Tibial artery (tissue), 4 donors: ENCODE results near the gene MYO1G.

Source experiments
- DNase-seq, 2 donors: peaks; one replicate each; pipeline ENCODE4 v3.0.0-alpha.2; 2019
- H3K27ac ChIP-seq, 2 donors: fragments of 200-600 bp; sonication (generic) in 1 of 2; 1 replicate in 1 of 2; 2 replicates in 1 of 2; pipeline ENCODE4 v1.5.1; 2018 to 2019; ENCODE audit warnings: mild to moderate bottlenecking in 1 of 2
- H3K27me3 ChIP-seq, 2 donors: fragments of 200-600 bp; sonication (generic) in 1 of 2; one replicate each; pipeline versions ENCODE4 v1.5.1 to v1.6.0; 2016 to 2019
- H3K36me3 ChIP-seq, 3 donors: fragments of 200-600 bp; sonication (generic) in 2 of 3; one replicate each; pipeline ENCODE4 v1.5.1; 2016 to 2019; ENCODE audit warnings: mild to moderate bottlenecking in 2 of 3
- H3K4me1 ChIP-seq, 4 donors: fragments of 200-600 bp; sonication (generic) in 2 of 4; 1 replicate in 3 of 4; 2 replicates in 1 of 4; pipeline ENCODE4 v1.5.1; 2016 to 2019
- H3K4me3 ChIP-seq, 2 donors: fragments of 200-600 bp; sonication (generic) in 1 of 2; 1 replicate in 1 of 2; 2 replicates in 1 of 2; pipeline ENCODE4 v1.5.1; 2018 to 2019; ENCODE audit warnings: mild to moderate bottlenecking in 2 of 2
- H3K9me3 ChIP-seq, 3 donors: fragments of 200-600 bp; sonication (generic) in 1 of 3; one replicate each; pipeline ENCODE4 v1.5.1; 2016 to 2019
- intact Hi-C: fragments of 100-400 bp; cut with DNase I; formaldehyde crosslinking; loops from one replicate; pipeline ENCODE4 v1.15.0; 2023; ENCODE audit warnings: low total_unique reads
- TF ChIP-seq, protein P1 (sequence below), 2 experiments: fragments of 200-600 bp in 1 of 2; fragments of 450-650 bp in 1 of 2; IDR thresholded peaks; one replicate each; pipeline ENCODE4 v1.5.1; 2017 to 2019; ENCODE audit warnings: antibody characterized with exemption in 2 of 2, mild to moderate bottlenecking in 1 of 2, moderate library complexity in 1 of 2

The MYO1G gene

GRCh38 chr7:44965441-44965903 lies 13.3 kb downstream of the MYO1G start:
- TF ChIP-seq, protein P1, sequence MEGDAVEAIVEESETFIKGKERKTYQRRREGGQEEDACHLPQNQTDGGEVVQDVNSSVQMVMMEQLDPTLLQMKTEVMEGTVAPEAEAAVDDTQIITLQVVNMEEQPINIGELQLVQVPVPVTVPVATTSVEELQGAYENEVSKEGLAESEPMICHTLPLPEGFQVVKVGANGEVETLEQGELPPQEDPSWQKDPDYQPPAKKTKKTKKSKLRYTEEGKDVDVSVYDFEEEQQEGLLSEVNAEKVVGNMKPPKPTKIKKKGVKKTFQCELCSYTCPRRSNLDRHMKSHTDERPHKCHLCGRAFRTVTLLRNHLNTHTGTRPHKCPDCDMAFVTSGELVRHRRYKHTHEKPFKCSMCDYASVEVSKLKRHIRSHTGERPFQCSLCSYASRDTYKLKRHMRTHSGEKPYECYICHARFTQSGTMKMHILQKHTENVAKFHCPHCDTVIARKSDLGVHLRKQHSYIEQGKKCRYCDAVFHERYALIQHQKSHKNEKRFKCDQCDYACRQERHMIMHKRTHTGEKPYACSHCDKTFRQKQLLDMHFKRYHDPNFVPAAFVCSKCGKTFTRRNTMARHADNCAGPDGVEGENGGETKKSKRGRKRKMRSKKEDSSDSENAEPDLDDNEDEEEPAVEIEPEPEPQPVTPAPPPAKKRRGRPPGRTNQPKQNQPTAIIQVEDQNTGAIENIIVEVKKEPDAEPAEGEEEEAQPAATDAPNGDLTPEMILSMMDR (IDR thresholded peaks at IDR 0.05), result no peak
- Histone ChIP-seq H3K27me3 (peaks cover 0 to 37% of the 10 kb centered on the region in 2 donors), H3K36me3 (no peaks in the 10 kb centered on the region), H3K4me1 (peaks cover 0 to 14% (median 12%) of the 10 kb centered on the region in 4 donors), H3K27ac (no peak overlapping the region), H3K4me3 (no peak overlapping the region), H3K9me3 (no peaks in the 10 kb centered on the region)
- DNase-seq, result peak in 1 of 2 donors; percentile 48
- intact Hi-C loops, result loop anchor here (10.0 kb wide), 1 partner anchor 169 kb away; no protein-coding TSS in a partner anchor

GRCh38 chr7:44964831-44965440 lies 13.9 kb downstream of the MYO1G start:
- H3K27me3 ChIP-seq, result peaks cover 0 to 39% of the 10 kb centered on the region in 2 donors
- peak in 1 of 2 donors; percentile 58 for DNase-seq
- no peak overlapping the region for H3K27ac ChIP-seq
- no peaks in the 10 kb centered on the region for H3K9me3 ChIP-seq
- no peaks in the 10 kb centered on the region for H3K36me3 ChIP-seq
- intact Hi-C loops, result loop anchor here (10.0 kb wide), 1 partner anchor 170 kb away; no protein-coding TSS in a partner anchor
- peaks cover 0 to 14% (median 12%) of the 10 kb centered on the region in 4 donors for H3K4me1 ChIP-seq
- no peak overlapping the region for H3K4me3 ChIP-seq
- TF ChIP-seq, protein P1 (IDR thresholded peaks at IDR 0.05), result no peak

GRCh38 chr7:44964384-44964830 lies 14.4 kb downstream of the MYO1G start:
- Histone ChIP-seq H3K4me1 (peaks cover 0 to 14% (median 12%) of the 10 kb centered on the region in 4 donors), H3K4me3 (no peak overlapping the region), H3K27ac (no peak overlapping the region), H3K36me3 (no peaks in the 10 kb centered on the region), H3K27me3 (peaks cover 0 to 39% of the 10 kb centered on the region in 2 donors), H3K9me3 (no peaks in the 10 kb centered on the region)
- DNase-seq, result no peak
- intact Hi-C loops, result loop anchor here (10.0 kb wide), 1 partner anchor 170 kb away; no protein-coding TSS in a partner anchor
- TF ChIP-seq, protein P1 (IDR thresholded peaks at IDR 0.05), result no peak

DNA sequence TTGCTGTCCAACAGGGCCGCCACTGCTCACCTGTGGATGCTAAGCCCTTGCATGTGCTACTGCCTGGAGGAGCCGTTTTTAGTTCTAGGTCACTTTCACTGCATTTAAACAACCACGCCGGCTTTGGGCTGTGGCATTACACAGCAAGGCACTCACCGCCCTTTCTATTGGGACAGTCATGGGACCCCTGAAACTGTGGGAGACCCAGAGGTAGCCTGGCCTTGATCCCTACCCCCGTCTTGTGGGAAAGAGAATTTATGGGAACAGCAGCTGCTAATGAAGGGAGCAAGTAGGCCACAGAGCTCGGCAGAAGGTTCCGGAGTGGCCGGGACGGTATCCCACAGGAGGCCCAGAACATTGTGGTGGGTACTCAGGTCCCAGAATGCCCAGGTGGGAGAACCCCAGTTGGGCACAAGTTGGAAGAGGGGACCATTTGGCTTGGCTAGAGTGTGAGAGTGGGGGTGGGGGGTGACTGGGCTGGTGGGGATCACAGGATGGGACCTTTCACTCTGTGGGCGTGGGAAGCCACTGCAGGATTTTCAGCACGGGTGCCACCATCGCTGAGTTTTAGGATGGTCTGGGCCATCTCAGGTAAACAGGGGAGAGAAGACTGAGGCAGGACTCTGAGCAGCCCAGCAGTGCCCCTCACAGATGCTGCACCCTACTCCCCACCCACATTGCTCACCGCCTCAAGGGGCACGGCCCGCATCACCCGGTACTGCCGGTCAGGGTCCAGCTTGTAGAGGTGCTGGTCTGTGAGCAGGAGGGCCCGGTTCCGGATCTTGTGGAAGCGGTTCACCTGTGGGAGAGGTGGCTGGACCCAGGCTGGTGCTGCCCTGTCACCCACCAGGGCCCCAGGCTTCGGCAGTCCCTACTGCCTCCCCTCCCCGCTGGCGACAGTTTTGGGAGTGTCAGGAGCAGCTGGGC lies 15.2 kb downstream of the MYO1G start:
- Histone ChIP-seq H3K4me3 (peak overlapping the region; percentile 35 to 54), H3K9me3 (no peaks in the 10 kb centered on the region), H3K27me3 (peaks cover 0 to 39% of the 10 kb centered on the region in 2 donors), H3K27ac (no peak overlapping the region), H3K36me3 (no peaks in the 10 kb centered on the region), H3K4me1 (peaks cover 0 to 14% (median 12%) of the 10 kb centered on the region in 4 donors)
- intact Hi-C loops, result loop anchor here (10.0 kb wide), 1 partner anchor 171 kb away; no protein-coding TSS in a partner anchor
- TF ChIP-seq, protein P1 (IDR thresholded peaks at IDR 0.05), result no peak
- DNase-seq, result peak in 1 of 2 donors; percentile 51

DNA sequence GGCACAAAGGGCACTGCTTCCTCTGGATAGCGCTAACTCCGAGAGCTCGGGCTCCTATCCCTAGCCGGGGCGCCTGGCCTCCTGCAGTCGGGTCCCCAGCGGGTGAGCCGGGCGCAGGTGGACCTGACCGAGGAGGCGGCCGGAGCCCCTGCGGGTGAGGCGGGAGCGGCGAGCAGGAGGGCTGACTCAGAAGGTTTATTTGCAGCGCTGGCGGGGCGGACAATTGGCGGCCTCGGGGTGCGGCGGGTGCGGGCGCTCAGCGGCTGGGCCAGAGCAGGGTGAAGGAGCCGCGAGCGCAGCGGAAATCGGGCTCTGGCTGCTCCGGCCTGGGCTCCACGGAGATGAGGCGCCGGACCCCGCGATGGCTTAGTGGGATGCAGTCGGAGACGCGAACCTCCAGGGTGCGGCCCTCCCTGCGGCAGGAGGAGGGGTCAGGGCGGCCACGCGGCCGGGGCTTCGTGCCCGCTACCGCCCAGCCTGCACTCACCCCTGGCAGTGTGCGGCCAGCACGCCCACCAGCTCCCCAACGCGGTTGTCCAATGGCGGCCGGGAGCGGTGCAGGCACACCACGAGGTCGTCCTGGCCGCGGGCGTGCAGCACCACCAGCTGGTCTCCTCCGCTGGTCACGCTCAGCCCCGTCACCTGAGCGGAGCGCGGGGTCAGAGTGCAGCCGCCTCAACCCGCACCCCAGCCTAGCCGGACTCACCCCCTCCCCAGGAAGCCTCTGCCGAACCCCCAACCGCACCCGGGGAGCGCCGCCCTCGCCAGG lies 16.1 kb downstream of the MYO1G start:
- Histone ChIP-seq H3K27ac (no peak overlapping the region), H3K4me1 (peaks cover 0 to 14% (median 12%) of the 10 kb centered on the region in 4 donors), H3K4me3 (peak overlapping the region; percentile 35 to 54), H3K36me3 (no peaks in the 10 kb centered on the region), H3K27me3 (peaks cover 0 to 39% of the 10 kb centered on the region in 2 donors), H3K9me3 (no peaks in the 10 kb centered on the region)
- TF ChIP-seq, protein P1 (IDR thresholded peaks at IDR 0.05), result no peak
- intact Hi-C loops, result loop anchor here (10.0 kb wide), 1 partner anchor 172 kb away; no protein-coding TSS in a partner anchor
- DNase-seq, result peak in 1 of 2 donors; percentile 65
